RWPE2 (cell line): ENCODE measurements around the gene ATAD5.

Experiments used
- ATAC-seq: fragments of 200-7000 bp; cut with Tn5 transposase; 3 replicates; pipeline ENCODE4 v1.9.1; 2021; ENCODE audit warnings: low read depth
- DNase-seq: peaks from one replicate; pipeline ENCODE4 v3.0.0-alpha.2; 2020; ENCODE audit warnings: low spot score
- H3K27ac ChIP-seq: fragments of 450-650 bp; 2 replicates; pipeline ENCODE4 v1.5.1; 2017; ENCODE audit warnings: mild to moderate bottlenecking; ENCODE audit not compliant: poor library complexity, severe bottlenecking
- H3K27me3 ChIP-seq: fragments of 250-450 bp; sonication (Bioruptor Pico); 2 replicates; pipeline ENCODE4 v1.5.1; 2021; ENCODE audit warnings: mild to moderate bottlenecking, moderate library complexity; ENCODE audit not compliant: insufficient read depth, poor library complexity, severe bottlenecking
- H3K36me3 ChIP-seq: fragments of 250-450 bp; sonication (Bioruptor Pico); 2 replicates; pipeline ENCODE4 v1.5.1; 2020; ENCODE audit warnings: low read depth, mild to moderate bottlenecking, moderate library complexity
- H3K4me1 ChIP-seq: fragments of 250-450 bp; sonication (Bioruptor Pico); 2 replicates; pipeline ENCODE4 v1.5.1; 2021; ENCODE audit warnings: mild to moderate bottlenecking, moderate library complexity; ENCODE audit not compliant: insufficient read depth, poor library complexity, severe bottlenecking
- H3K4me3 ChIP-seq: fragments of 250-450 bp; sonication (Bioruptor Pico); 2 replicates; pipeline ENCODE4 v1.5.1; 2021; ENCODE audit warnings: mild to moderate bottlenecking, moderate library complexity; ENCODE audit not compliant: severe bottlenecking
- H3K9me3 ChIP-seq: fragments of 250-450 bp; sonication (Bioruptor Pico); 2 replicates; pipeline ENCODE4 v1.5.1; 2021; ENCODE audit warnings: mild to moderate bottlenecking, moderate library complexity; ENCODE audit not compliant: severe bottlenecking
- CTCF ChIP-seq: fragments of 450-650 bp; IDR thresholded peaks from one replicate; pipeline ENCODE4 v1.5.1; 2017; ENCODE audit warnings: mild to moderate bottlenecking, moderate library complexity; ENCODE audit not compliant: poor library complexity, severe bottlenecking

The ATAD5 gene

DNA sequence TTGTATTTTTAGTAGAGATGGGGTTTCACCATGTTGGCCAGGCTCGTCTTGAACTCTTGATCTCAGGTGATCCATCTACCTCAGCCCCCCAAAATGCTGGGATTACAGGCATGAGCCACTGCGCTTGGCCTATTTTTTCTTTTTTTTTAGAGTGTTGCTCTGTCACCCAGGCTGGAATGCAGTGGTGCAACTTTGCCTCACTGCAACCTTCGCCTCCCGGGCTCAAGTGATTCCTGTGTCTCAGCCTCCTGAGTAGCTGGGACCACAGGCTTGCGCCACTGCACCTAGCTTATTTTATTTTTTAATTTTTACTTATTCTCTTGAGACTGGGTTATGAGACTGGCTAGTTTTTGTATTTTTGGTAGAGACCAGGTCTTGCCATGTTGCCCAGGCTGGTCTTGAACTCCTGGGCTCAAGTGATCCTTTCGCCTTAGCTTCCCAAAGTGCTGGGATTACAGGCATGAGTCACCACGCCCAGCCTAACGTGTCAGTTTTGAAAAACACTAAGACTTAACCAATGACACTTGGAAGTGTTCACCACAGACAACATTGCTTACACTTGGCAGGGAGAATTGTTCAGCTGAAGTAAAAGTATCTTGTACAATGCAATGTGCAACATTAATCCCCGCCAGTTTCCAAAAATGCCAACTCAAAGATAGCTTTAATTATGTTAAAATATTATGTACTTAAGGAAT is 26.9 kb downstream of the ATAD5 start:
- H3K36me3 ChIP-seq: peaks cover 80% of the 10 kb centered on the region
- no peaks in the 10 kb centered on the region for H3K9me3 ChIP-seq
- no peaks in the 10 kb centered on the region for H3K27me3 ChIP-seq
- ATAC-seq (no peak), DNase-seq (no peak)
- H3K4me3 ChIP-seq: no peak overlapping the region
- no peak for TF ChIP-seq CTCF
- no peaks in the 10 kb centered on the region for H3K4me1 ChIP-seq
- no peak overlapping the region for H3K27ac ChIP-seq

- no peaks in the 10 kb centered on the region for H3K4me1 ChIP-seq
- DNase-seq (no peak), ATAC-seq (no peak)
- no peaks in the 10 kb centered on the region for H3K27me3 ChIP-seq
- H3K27ac ChIP-seq: no peak overlapping the region
- peaks cover 72% of the 10 kb centered on the region for H3K36me3 ChIP-seq
- H3K4me3 ChIP-seq: no peak overlapping the region
- no peaks in the 10 kb centered on the region for H3K9me3 ChIP-seq
- no peak for TF ChIP-seq CTCF
Measured at GRCh38 chr17:30864636-30865035, 32.9 kb downstream of the ATAD5 start.

GRCh38 chr17:30869005-30869404 is 37.2 kb downstream of the ATAD5 start:
- DNase-seq: no peak
- Histone ChIP-seq H3K36me3 (peaks cover 75% of the 10 kb centered on the region), H3K4me1 (no peaks in the 10 kb centered on the region), H3K27me3 (no peaks in the 10 kb centered on the region), H3K27ac (no peak overlapping the region), H3K4me3 (no peak overlapping the region), H3K9me3 (no peaks in the 10 kb centered on the region)
- no peak for TF ChIP-seq CTCF
- ATAC-seq: no peak

DNA sequence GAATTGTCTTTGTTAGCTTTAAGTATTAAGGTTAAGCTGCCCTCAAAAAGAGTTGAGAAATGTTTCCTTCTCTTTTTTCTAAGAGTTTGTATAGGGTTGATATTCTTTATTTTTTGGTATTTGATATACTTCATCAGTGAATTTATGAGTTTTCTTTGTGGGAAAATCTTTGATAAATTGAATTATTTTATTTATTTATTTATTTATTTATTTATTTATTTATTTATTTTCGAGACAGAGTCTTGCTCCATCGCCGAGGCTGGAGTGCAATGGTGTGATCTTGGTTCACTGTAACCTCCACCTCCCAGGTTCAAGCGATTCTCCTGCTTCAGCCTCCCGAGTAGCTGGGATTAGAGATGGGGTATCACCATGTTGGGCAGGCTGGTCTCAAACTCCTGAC is 54.4 kb downstream of the ATAD5 start:
- DNase-seq: no peak
- no peaks in the 10 kb centered on the region for H3K27me3 ChIP-seq
- peaks cover 62% of the 10 kb centered on the region for H3K36me3 ChIP-seq
- TF ChIP-seq CTCF: no peak
- no peaks in the 10 kb centered on the region for H3K9me3 ChIP-seq
- ATAC-seq: no peak
- H3K27ac ChIP-seq: no peak overlapping the region
- no peaks in the 10 kb centered on the region for H3K4me1 ChIP-seq
- H3K4me3 ChIP-seq: no peak overlapping the region

GRCh38 chr17:30894236-30894635 is 62.5 kb downstream of the ATAD5 start:
- TF ChIP-seq CTCF: no peak

More at GRCh38 chr17:30894236-30894635, 62.5 kb downstream of the ATAD5 start:
- Histone ChIP-seq H3K36me3 (peaks cover 69% of the 10 kb centered on the region), H3K4me3 (no peak overlapping the region), H3K27ac (no peak overlapping the region), H3K9me3 (no peaks in the 10 kb centered on the region), H3K4me1 (no peaks in the 10 kb centered on the region), H3K27me3 (no peaks in the 10 kb centered on the region)
- DNase-seq (no peak), ATAC-seq (no peak)
